ENCODE results near the gene SURF1.
"Not testable (repeated sequence)": the region's sequence is repeated elsewhere in the genome, so short reads cannot be mapped to it uniquely, and the experiment has no call there.

SURF1 gene

GRCh38 chr9:133320421-133320881 is 35.8 kb downstream of the SURF1 start:
- no peak for FAIRE-seq

- not testable (repeated sequence) for FAIRE-seq
Observed at GRCh38 chr9:133317551-133317950, 38.7 kb downstream of the SURF1 start.

- FAIRE-seq, result no peak
Observed at GRCh38 chr9:133315997-133316396, 40.3 kb downstream of the SURF1 start.

- no peak for FAIRE-seq
Observed at GRCh38 chr9:133309608-133310007, 46.7 kb downstream of the SURF1 start.

- FAIRE-seq, result no peak
Observed at GRCh38 chr9:133307301-133307700, 49.0 kb downstream of the SURF1 start.

- FAIRE-seq, result no peak
Observed at GRCh38 chr9:133306242-133307204, 49.8 kb downstream of the SURF1 start.

- no peak for FAIRE-seq
Observed at GRCh38 chr9:133305731-133306130, 50.6 kb downstream of the SURF1 start.

GRCh38 chr9:133304477-133305377 is 51.6 kb downstream of the SURF1 start:
- no peak for FAIRE-seq

- no peak for FAIRE-seq
Observed at GRCh38 chr9:133304158-133304470, 52.2 kb downstream of the SURF1 start.

- no peak for FAIRE-seq
Observed at GRCh38 chr9:133303266-133304157, 52.8 kb downstream of the SURF1 start.

Data from colon (tissue), 2 donors.